ENCODE measurements around the gene NYAP1.
A peak's percentile ranks its signal among the peaks of the same experiment; 100 is the strongest.

Gene NYAP1

DNA sequence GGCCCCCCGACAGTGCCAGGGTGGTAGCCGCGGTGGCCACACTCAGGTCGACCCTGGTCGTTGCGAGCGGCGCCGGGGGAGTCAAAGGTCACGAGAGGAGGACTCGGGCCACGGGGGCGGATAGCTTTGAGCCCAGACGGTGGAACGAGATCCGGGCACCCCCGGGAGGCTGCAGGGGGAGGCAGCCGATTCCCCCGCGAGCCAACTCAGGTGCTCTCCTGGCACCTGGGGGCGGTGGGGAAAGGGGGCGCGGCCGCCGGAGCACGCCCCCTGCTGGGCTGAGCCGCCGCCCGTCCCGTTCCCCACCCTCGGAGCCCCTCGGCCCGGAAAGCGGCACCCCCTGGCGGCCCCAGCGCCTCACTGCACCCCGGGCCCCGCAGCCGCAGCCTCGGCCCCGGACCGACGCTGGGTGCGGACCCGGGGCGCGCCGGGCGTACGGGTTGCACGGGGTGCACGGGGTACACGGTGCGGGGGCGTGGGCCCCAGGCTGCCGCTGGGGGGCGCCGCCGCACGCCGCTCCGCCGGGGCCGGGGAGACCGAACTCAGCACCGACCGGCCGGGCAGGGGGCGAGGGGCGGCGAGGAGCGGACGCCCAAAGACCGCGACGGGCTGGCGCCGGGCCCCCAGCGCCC is 521 bp upstream of the NYAP1 start:
- DNase-seq = peak; percentile 67
- Histone ChIP-seq H3K4me3 (ENCODE audit: low read length) (peak overlapping the region; percentile 27), H3K18ac (ENCODE audit: low read length) (peak overlapping the region; percentile 75), H3K27me3 (ENCODE audit: insufficient read depth, low read length, poor library complexity) (no peaks in the 10 kb centered on the region), H3K4me1 (ENCODE audit: control insufficient read depth, low read depth, low read length) (peaks cover 2% of the 10 kb centered on the region), H2BK5ac (ENCODE audit: low read length) (no peak overlapping the region), H2BK120ac (ENCODE audit: low read depth, low read length) (no peak overlapping the region), H3K4me2 (ENCODE audit: low read length) (peak overlapping the region; percentile 53), H3K56ac (ENCODE audit: low read length) (peak overlapping the region; percentile 85), H3K27ac (ENCODE audit: low read depth, low read length) (no peak overlapping the region), H2BK15ac (replicated peaks; ENCODE audit: low read depth) (no peak overlapping the region), H3K4ac (ENCODE audit: low read depth, low read length) (no peak overlapping the region), H3K79me2 (ENCODE audit: control insufficient read depth, insufficient read depth, low read length) (no peaks in the 10 kb centered on the region), H3K23ac (ENCODE audit: low read length) (no peak overlapping the region), H3K9ac (ENCODE audit: low read length) (peak overlapping the region; percentile 70), H4K5ac (ENCODE audit: low read length) (no peak overlapping the region), H3K36me3 (ENCODE audit: control insufficient read depth, insufficient read depth, low read length) (no peaks in the 10 kb centered on the region), H4K8ac (ENCODE audit: low read depth, low read length) (no peak overlapping the region), H3K79me1 (ENCODE audit: low read length) (no peaks in the 10 kb centered on the region), H2AK5ac (ENCODE audit: low read length) (no peak overlapping the region)
- no CpG with 5 or more reads among the region's 79 CpGs for WGBS (ENCODE audit: extremely low coverage, insufficient coverage, low lambda C conversion rate)

DNA sequence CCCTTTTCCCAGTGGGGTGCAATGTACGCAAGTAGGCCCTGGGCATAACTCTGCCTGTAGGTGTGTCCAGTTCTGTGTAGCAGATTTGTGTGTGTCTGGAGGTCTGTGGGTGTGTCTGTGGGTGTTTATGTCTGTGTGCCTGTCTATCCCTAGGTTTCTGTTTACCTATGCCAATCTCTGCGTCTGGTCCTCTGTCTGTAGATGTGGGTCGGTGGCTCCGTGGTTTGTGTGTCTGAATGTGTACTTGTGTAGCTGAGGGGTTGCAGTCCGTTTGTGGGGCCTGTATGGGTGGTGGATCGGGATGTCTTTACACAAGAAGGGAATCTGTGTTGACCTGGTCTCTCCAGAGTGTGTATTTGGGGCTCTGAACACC is 932 bp downstream of the NYAP1 start:
- no peak overlapping the region for H2BK5ac ChIP-seq (ENCODE audit: low read length)
- H3K56ac ChIP-seq (ENCODE audit: low read length) = peak overlapping the region; percentile 66
- no peak overlapping the region for H3K27ac ChIP-seq (ENCODE audit: low read depth, low read length)
- no peak overlapping the region for H2BK120ac ChIP-seq (ENCODE audit: low read depth, low read length)
- peak overlapping the region; percentile 47 for H3K9ac ChIP-seq (ENCODE audit: low read length)
- no CpG with 5 or more reads among the region's 6 CpGs for whole genome bisulfite sequencing (ENCODE audit: extremely low coverage, insufficient coverage, low lambda C conversion rate)
- no peaks in the 10 kb centered on the region for H3K79me1 ChIP-seq (ENCODE audit: low read length)
- H3K18ac ChIP-seq (ENCODE audit: low read length) = no peak overlapping the region
- peaks cover 2% of the 10 kb centered on the region for H3K4me1 ChIP-seq (ENCODE audit: control insufficient read depth, low read depth, low read length)
- H2AK5ac ChIP-seq (ENCODE audit: low read length) = no peak overlapping the region
- H3K4me3 ChIP-seq (ENCODE audit: low read length) = no peak overlapping the region
- no peak overlapping the region for H4K8ac ChIP-seq (ENCODE audit: low read depth, low read length)
- no peak for DNase-seq
- no peak overlapping the region for H3K4ac ChIP-seq (ENCODE audit: low read depth, low read length)
- H3K79me2 ChIP-seq (ENCODE audit: control insufficient read depth, insufficient read depth, low read length) = no peaks in the 10 kb centered on the region
- no peaks in the 10 kb centered on the region for H3K27me3 ChIP-seq (ENCODE audit: insufficient read depth, low read length, poor library complexity)
- H3K23ac ChIP-seq (ENCODE audit: low read length) = no peak overlapping the region
- no peak overlapping the region for H4K5ac ChIP-seq (ENCODE audit: low read length)
- H3K4me2 ChIP-seq (ENCODE audit: low read length) = no peak overlapping the region
- H3K36me3 ChIP-seq (ENCODE audit: control insufficient read depth, insufficient read depth, low read length) = no peaks in the 10 kb centered on the region
- H2BK15ac ChIP-seq (replicated peaks; ENCODE audit: low read depth) = no peak overlapping the region

DNA sequence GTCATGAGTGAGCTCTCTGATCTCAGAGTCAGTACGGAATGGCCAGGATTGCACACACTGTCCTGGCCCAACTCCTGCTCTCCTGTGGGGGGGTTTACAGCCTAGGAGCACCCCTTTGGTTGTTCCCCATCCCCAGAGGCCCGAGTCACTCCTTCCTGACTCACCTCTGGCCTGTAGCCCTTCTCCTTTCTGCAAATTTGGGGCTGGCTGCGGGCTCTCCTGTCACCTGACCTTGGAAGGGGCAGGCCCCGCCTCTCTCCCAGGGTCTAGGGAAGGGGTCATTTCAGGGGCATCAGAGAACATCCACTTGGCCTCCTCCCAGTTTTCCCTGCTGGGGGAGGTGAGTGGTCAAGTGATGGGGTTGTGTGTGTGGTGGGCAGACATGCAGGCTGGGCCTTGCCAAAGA is 1.7 kb downstream of the NYAP1 start:
- Histone ChIP-seq H3K56ac (ENCODE audit: low read length) (peak overlapping the region; percentile 3), H2AK5ac (ENCODE audit: low read length) (no peak overlapping the region), H2BK5ac (ENCODE audit: low read length) (no peak overlapping the region), H3K79me2 (ENCODE audit: control insufficient read depth, insufficient read depth, low read length) (no peaks in the 10 kb centered on the region), H2BK15ac (replicated peaks; ENCODE audit: low read depth) (no peak overlapping the region), H3K4me2 (ENCODE audit: low read length) (no peak overlapping the region), H3K4me3 (ENCODE audit: low read length) (no peak overlapping the region), H3K9ac (ENCODE audit: low read length) (no peak overlapping the region), H3K4me1 (ENCODE audit: control insufficient read depth, low read depth, low read length) (peaks cover 2% of the 10 kb centered on the region), H3K79me1 (ENCODE audit: low read length) (no peaks in the 10 kb centered on the region), H3K4ac (ENCODE audit: low read depth, low read length) (no peak overlapping the region), H2BK120ac (ENCODE audit: low read depth, low read length) (no peak overlapping the region), H3K27ac (ENCODE audit: low read depth, low read length) (no peak overlapping the region), H3K27me3 (ENCODE audit: insufficient read depth, low read length, poor library complexity) (no peaks in the 10 kb centered on the region), H4K8ac (ENCODE audit: low read depth, low read length) (no peak overlapping the region), H4K5ac (ENCODE audit: low read length) (no peak overlapping the region), H3K36me3 (ENCODE audit: control insufficient read depth, insufficient read depth, low read length) (no peaks in the 10 kb centered on the region), H3K18ac (ENCODE audit: low read length) (no peak overlapping the region), H3K23ac (ENCODE audit: low read length) (no peak overlapping the region)
- WGBS (ENCODE audit: extremely low coverage, insufficient coverage, low lambda C conversion rate) = no CpG with 5 or more reads among the region's 4 CpGs
- DNase-seq = no peak

DNA sequence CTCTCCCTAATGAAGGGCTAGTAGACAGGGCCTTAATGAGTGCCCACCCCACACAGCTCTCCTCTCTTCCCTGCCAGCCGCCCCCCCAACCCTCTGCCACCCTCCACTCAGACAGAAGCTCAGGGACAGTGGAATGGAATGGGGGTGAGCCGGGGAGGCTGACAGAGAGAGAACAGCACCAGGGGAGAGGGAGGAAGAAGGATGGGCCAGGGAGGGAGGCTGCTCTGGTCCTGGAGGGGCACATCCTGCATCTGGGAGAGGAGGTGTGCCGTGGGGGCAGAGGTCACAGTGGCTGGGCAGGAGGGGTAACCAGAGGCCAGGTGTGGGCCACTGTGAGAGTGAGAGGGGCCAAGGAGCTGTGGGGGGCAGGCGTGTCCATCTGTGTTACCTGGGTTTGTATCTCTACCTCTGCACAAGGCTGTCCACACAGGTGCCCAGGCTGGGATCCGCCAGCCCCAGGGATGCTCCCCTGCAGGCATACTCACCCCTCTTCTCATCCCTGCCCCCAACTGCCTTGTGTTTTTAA is 2.4 kb downstream of the NYAP1 start:
- Histone ChIP-seq H4K5ac (ENCODE audit: low read length) (no peak overlapping the region), H2BK120ac (ENCODE audit: low read depth, low read length) (no peak overlapping the region), H3K4ac (ENCODE audit: low read depth, low read length) (no peak overlapping the region), H3K56ac (ENCODE audit: low read length) (no peak overlapping the region), H3K36me3 (ENCODE audit: control insufficient read depth, insufficient read depth, low read length) (no peaks in the 10 kb centered on the region), H3K27ac (ENCODE audit: low read depth, low read length) (no peak overlapping the region), H3K4me2 (ENCODE audit: low read length) (no peak overlapping the region), H3K79me1 (ENCODE audit: low read length) (no peaks in the 10 kb centered on the region), H3K9ac (ENCODE audit: low read length) (no peak overlapping the region), H2BK15ac (replicated peaks; ENCODE audit: low read depth) (no peak overlapping the region), H2AK5ac (ENCODE audit: low read length) (no peak overlapping the region), H4K8ac (ENCODE audit: low read depth, low read length) (no peak overlapping the region), H3K79me2 (ENCODE audit: control insufficient read depth, insufficient read depth, low read length) (no peaks in the 10 kb centered on the region), H3K18ac (ENCODE audit: low read length) (no peak overlapping the region), H3K4me1 (ENCODE audit: control insufficient read depth, low read depth, low read length) (peaks cover 2% of the 10 kb centered on the region), H3K4me3 (ENCODE audit: low read length) (no peak overlapping the region), H3K23ac (ENCODE audit: low read length) (no peak overlapping the region), H2BK5ac (ENCODE audit: low read length) (no peak overlapping the region), H3K27me3 (ENCODE audit: insufficient read depth, low read length, poor library complexity) (no peaks in the 10 kb centered on the region)
- no CpG with 5 or more reads among the region's 5 CpGs for WGBS (ENCODE audit: extremely low coverage, insufficient coverage, low lambda C conversion rate)
- DNase-seq = no peak

DNA sequence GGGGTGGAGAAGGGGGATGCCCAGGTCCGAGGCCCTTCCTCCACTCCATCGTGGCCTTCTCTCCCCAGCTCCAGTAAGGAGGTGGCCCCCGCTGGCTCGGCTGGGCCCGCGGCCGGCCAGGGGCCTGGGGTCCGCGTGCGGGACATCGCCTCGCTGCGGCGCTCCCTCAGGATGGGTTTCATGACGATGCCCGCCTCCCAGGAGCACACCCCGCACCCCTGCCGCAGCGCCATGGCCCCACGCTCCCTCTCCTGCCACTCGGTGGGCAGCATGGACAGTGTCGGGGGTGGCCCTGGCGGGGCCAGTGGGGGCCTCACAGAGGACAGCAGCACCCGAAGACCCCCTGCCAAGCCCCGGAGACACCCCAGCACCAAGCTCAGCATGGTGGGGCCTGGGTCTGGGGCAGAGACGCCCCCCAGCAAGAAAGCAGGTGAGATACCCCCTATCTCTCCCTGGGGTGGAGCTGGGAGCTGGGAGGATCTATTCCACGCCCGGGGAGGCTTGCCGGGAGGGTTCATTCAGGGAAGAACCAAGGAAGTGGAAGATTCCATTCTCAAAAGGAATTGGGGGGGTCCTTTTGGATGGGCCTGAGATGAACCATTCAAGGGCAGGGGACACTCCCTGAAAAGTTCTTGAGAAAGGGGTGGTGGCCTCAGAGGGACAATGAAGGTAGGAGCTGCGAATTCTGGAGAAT is 3.2 kb downstream of the NYAP1 start:
- H2BK5ac ChIP-seq (ENCODE audit: low read length) = no peak overlapping the region

More for the DNA sequence above, 3.2 kb downstream of the NYAP1 start:
- Histone ChIP-seq H3K27ac (ENCODE audit: low read depth, low read length) (no peak overlapping the region), H3K9ac (ENCODE audit: low read length) (no peak overlapping the region), H3K4me3 (ENCODE audit: low read length) (no peak overlapping the region), H3K18ac (ENCODE audit: low read length) (no peak overlapping the region), H2BK120ac (ENCODE audit: low read depth, low read length) (no peak overlapping the region), H4K8ac (ENCODE audit: low read depth, low read length) (no peak overlapping the region), H3K4me1 (ENCODE audit: control insufficient read depth, low read depth, low read length) (peaks cover 2% of the 10 kb centered on the region), H3K56ac (ENCODE audit: low read length) (peak overlapping the region; percentile 25), H3K23ac (ENCODE audit: low read length) (no peak overlapping the region), H2AK5ac (ENCODE audit: low read length) (no peak overlapping the region), H3K79me1 (ENCODE audit: low read length) (no peaks in the 10 kb centered on the region), H2BK15ac (replicated peaks; ENCODE audit: low read depth) (no peak overlapping the region), H3K4me2 (ENCODE audit: low read length) (no peak overlapping the region), H3K4ac (ENCODE audit: low read depth, low read length) (no peak overlapping the region), H3K79me2 (ENCODE audit: control insufficient read depth, insufficient read depth, low read length) (no peaks in the 10 kb centered on the region), H4K5ac (ENCODE audit: low read length) (no peak overlapping the region), H3K27me3 (ENCODE audit: insufficient read depth, low read length, poor library complexity) (no peaks in the 10 kb centered on the region), H3K36me3 (ENCODE audit: control insufficient read depth, insufficient read depth, low read length) (no peaks in the 10 kb centered on the region)
- WGBS (ENCODE audit: extremely low coverage, insufficient coverage, low lambda C conversion rate) = no CpG with 5 or more reads among the region's 30 CpGs
- DNase-seq = peak; percentile 90

All from mesendoderm (in vitro differentiated cells).